GOT3 (cell line): Measurements from ENCODE around the gene SMIM5.
A peak's percentile ranks its signal among the peaks of the same experiment; 100 is the strongest.

Source experiments
- DNase-seq: peaks from one replicate; lab custom pipeline; 2025; ENCODE audit warnings: mixed read lengths; lab: John Stamatoyannopoulos, UW

The SMIM5 gene

DNA sequence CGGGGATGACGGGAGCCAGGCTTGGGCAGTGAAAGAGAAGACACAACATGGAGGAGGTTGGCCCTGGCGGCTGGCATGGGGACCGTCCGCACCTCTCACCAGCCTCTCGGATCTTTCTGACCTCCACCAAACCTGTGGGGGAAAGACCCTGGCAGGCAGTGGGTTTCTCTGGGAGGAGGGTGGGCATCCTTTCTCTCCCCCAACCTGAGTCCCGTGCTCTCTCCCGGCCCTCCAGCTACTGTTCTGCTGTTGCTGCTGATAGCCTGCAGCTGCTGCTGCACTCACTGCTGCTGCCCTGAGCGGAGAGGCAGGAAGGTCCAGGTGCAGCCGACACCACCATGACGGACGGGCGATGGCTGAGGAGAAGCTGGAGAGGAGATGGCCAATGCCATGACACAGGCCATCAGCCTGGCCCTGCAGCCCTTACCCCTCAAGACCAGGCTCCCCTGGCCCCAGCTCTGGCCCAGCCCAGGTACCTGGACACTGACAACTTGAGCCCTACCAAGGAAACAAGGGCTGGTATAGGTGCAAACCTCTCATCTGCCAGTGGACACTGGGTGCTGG lies 7.4 kb downstream of the SMIM5 start:
- no peak for DNase-seq

GRCh38 chr17:75641343-75641742 lies 8.1 kb downstream of the SMIM5 start:
- no peak for DNase-seq

- DNase-seq: no peak
Observed at GRCh38 chr17:75642182-75642783, 9.0 kb downstream of the SMIM5 start.

DNA sequence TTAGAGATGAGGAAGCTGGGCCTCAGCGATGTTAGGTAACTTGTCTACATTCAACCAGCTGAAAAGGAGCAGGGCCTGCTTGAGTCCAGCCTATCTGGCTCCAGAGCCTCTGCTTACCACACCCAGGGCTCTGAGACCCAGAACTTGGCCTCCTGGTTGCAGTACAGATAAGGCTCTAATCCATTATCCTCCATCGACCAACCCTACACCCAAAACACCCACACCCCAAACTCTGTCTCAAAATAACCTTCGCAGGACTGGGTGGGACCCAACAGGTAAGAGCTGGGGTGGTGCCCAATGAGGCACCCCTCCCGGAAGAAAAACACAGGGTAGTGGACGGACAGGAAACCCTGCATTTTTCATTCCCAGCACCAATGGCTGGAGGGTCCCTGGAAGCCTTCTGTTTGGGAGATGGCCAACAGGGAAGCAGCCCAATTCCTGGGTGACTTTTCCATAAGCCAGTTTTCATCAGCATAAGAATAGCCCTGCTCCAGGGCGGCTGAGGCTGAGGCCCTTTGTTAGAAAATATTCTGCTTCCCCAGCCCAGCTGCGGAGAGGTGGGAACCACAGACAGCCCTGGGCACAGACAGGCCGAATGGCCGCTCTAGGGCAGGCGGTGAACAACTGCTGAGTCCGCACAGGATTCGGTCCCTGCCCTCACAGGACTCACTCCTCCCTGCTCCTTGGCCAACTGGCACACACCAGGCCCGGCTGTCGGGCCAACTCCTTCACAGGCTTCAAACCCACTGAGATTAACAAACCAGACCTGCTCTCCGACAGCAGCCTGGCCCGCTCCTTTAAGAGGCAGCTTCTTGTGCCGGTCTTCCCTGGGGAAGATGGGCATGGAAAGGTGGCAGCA lies 9.8 kb downstream of the SMIM5 start:
- DNase-seq: no peak

DNA sequence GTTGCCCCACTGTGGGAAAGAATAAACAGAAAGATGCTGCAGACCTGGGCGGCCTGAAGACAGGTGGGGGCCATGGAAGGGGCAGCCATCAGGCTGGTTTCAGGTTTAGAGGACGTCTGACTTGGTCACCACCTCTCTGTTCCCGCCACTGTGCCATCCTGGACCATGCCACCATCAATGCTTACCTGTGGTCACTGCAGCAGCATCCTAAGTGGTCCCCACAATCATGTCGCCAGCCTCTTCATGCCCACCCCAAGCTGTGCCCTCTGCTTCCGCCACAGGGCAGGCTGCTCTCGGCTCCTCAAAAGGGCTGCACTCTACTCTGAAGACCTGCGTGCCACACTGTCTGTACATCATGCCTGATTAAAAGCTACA lies 10.4 kb downstream of the SMIM5 start:
- no peak for DNase-seq

DNA sequence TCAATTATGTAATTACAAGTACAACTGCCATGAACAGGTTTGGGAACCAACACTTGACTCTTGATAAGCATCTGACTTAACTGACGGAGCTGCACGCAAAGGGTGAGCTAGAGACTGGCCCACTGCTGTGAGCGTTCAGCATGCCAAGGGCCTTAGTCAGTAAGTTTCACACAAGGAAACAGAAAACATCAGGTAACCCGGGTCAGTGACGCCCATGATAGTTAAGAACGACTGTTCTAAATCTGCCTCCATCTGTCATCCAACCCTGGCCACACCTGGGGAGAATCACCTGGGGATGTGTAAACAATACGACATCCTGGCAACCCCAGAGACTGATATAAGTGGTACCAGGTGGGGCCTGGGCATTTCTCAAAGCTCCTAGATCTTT lies 12.3 kb downstream of the SMIM5 start:
- no peak for DNase-seq

DNA sequence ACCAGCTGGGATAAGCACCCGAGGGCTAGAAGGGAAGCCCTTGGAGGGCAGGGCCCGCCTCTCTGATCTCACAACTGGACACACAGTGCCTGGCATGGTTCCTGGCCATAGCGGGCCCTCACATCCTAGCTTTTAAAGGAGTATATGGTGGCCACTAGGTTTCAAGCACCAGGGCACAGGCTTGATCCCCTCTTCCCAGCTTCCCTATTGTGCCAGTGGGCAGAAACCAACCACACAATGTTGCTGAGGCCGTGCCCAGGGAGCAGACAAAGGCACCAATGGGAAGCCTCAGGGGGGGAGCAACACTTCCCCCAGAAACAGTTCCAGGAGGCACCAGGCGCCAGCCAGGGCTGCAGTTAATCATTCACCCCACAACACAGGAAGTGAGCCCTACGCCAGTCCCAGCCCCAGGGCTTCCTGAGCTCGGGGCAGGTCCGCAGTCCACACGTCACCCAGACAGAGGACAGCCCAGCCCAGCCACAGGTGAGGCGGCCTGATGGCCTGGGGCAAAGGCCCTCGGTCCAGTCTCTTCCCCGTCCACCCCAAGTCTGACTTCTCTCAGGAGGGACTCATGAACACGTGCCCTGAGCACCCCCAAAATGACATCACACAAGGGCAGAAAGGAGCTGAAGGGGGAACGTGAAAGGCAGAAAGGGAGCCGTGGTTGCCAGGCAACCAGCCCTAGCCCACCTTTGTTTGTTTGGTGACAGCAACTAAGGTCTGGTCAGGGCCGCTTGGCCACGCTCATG lies 12.8 kb downstream of the SMIM5 start:
- no peak for DNase-seq

GRCh38 chr17:75646638-75646992 lies 13.4 kb downstream of the SMIM5 start:
- no peak for DNase-seq

GRCh38 chr17:75647061-75647460 lies 13.8 kb downstream of the SMIM5 start:
- no peak for DNase-seq

DNA sequence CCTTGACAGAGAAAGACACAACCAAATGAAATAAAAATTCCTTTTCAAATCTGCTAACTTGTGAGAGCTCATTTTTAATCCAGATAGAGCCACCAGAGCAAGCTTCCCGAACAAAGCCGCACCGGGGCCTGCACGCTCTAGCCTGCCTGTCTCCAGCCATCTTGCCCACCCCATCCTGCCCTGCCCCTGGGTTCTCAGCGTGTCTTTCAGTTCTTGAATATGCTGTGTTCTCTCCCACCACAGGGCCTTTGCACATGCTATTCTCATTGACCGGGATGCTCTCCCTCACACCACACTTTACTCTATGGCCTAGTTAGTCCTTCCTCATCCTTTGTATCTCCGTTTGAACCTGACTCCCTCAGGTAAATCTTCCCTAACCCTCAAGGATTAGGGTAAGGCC lies 14.7 kb downstream of the SMIM5 start:
- DNase-seq: no peak

GRCh38 chr17:75649687-75650086 lies 16.5 kb downstream of the SMIM5 start:
- DNase-seq: no peak

DNA sequence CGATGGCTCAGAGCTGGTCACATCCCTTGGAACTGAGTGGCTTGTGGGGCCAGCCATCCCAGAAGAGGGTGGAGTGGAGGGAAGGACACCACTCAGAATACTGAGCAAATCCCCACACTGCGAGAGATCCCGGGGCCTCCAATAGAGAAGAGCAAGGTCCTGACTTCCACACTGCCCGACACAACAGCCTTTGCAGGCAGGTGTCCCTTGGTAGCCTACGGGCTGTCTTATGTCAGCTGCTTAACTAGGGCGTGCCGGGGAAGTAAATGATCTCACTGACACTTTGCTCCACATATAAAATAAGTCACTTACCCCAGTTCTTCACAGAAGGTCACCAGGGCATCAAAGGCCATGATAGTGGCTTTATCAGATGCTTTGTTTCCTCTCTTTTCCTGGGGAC lies 17.6 kb downstream of the SMIM5 start:
- DNase-seq: no peak

DNA sequence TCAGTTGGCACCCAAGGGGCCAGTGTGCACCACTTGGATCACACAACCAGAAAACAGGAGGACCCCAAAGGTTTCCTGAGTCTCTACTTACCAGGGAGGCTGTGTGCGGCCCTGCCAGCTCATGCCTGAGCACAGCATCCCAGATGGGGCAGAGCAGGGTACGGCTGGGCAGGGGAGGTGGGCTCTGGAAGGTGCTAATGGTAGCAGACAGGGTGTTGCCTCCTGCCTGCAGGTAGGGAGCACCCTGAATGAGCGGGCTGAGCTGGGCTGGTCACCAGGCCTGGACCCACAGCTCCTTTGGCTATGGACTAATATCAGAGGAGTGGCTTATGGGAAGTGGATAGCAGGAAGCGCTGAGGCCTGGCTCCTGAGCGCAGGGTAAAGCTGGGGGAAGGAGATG lies 19.1 kb downstream of the SMIM5 start:
- no peak for DNase-seq

GRCh38 chr17:75652934-75653549 lies 19.8 kb downstream of the SMIM5 start:
- DNase-seq: no peak

DNA sequence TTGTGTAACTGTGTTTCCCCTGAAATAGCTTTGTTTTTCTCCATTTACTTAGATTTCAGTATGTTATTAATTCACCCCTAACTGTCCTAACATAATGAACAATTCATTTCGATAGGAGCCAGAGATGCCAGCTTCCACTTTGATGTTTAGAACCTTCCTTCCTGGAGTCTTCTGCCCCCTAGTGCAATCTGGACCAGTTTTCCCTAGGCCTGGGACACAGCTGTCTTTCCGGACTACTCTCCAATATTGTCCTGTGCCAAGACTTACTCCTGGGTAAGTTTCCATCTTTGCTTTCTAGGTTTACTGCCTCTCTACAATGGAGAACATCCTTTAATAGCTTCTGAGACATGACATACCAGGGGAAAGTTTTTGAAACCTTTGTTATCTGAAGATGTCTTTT lies 20.9 kb downstream of the SMIM5 start:
- DNase-seq: no peak

GRCh38 chr17:75658237-75658636 lies 25.0 kb downstream of the SMIM5 start:
- no peak for DNase-seq

DNA sequence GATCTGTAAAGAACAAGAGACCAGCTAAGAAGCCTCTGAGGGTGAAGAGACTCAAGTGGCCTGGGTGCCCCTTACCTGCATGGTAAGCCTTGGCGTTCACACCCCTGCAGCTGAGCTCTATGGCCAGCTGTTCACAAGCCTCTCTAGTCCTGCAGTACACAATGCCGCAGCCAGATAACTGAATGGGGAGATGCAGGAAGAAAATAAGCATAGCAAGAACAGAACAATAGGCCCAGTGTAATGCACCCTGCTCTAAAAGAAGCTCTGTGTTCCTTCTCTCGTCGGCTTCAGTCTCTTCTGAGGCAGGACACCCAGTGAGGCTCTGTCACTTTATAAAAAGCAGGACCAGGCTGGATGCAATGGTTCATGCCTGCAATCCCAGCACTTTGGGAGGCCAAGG lies 28.3 kb downstream of the SMIM5 start:
- DNase-seq: no peak

DNA sequence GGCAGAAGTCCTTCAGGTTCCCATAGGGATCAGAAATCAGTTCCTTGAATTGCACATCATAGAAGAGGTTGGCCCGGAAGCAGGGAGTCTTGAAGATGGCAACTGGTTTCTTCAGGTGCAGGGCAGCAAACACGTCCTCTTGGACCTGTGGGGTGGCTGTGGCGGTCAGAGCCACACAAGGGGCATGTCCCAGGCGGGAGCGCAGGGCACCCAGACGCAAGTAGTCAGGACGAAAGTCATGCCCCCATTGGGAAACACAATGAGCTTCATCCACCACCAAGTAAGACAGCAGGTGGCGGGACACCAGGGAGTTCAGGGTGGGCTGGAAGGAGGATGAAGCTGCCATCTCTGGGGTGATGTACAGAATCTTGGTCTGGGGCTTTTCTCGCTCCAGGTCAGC lies 29.3 kb downstream of the SMIM5 start:
- no peak for DNase-seq

- no peak for DNase-seq
Observed at GRCh38 chr17:75664099-75664549, 30.9 kb downstream of the SMIM5 start.

DNA sequence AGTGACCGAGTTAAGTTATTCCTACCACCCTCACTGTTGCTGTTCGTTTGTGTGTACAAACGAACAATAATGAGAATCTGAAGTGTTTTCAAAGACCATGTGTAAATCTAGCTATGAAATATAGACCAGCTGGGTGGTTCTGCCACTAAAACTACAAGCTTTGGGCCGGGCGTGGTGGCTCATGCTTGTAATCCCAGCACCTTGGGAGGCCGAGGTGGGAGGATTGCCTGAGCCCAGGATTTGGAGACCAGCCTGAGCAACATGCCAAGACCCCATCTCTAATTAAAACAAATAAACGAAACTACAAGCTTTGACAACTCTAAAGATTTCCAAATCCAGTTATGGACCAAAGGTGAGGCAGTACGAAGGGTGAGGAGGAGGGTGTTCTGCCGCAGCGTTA lies 32.7 kb downstream of the SMIM5 start:
- no peak for DNase-seq

GRCh38 chr17:75666959-75667790 lies 33.9 kb downstream of the SMIM5 start, which contains the start of the genes RECQL5 and SAP30BP:
Gene RECQL5, minus strand, starts transcription at chr17:75667154. Its CDS starts 597 bp downstream, at chr17:75666557.
Gene SAP30BP, plus strand, starts transcription at chr17:75667338. Its CDS starts 35 bp downstream, at chr17:75667373.
- DNase-seq: peak; percentile 90
